Thyroid gland (tissue), 4 donors: Measurements from ENCODE around the gene TREM2.

Experiments
- CTCF ChIP-seq, 6 experiments: fragments of 200-600 bp in 3 of 6; fragments of 450-650 bp in 3 of 6; sonication (generic) in 3 of 6; IDR thresholded peaks; one replicate each; pipeline ENCODE4 v1.5.1; 2016 to 2019; ENCODE audit warnings: antibody characterized with exemption in 6 of 6, mild to moderate bottlenecking in 2 of 6, inconsistent platforms in 1 of 6, moderate library complexity in 1 of 6
- POLR2A ChIP-seq, 2 donors: fragments of 450-650 bp; IDR thresholded peaks; one replicate each; pipeline ENCODE4 v1.6.1; 2017; ENCODE audit warnings: antibody characterized with exemption in 2 of 2, mild to moderate bottlenecking in 2 of 2, moderate library complexity in 1 of 2

GRCh38 chr6:41161851-41162552 lies 914 bp downstream of the TREM2 start:
- TF ChIP-seq CTCF (IDR thresholded peaks at IDR 0.05) (no peak), POLR2A (IDR thresholded peaks at IDR 0.05) (no peak)
